SK-N-SH (cell line): ENCODE measurements around the gene AMPD2. TPM values are rescaled to one million over a fixed set of nuclear protein-coding genes. Genes with fewer than 3 reads are reported as not detected.

Source experiments
- CTCF ChIA-PET: fragments of 300-600, 350-600 bp; formaldehyde crosslinking; extraction: SDS; loops from one replicate; lab custom pipeline; 2021; lab: Yijun Ruan, JAX
- POLR2A ChIA-PET: fragments of 350-600 bp; sonication (Branson Sonifier 250); formaldehyde crosslinking; extraction: SDS; loops from one replicate; lab custom pipeline; 2020; ENCODE audit warnings: antibody characterized with exemption, inconsistent platforms; lab: Yijun Ruan, JAX
- DNase-seq: peaks from one replicate; pipeline ENCODE4 v3.0.0; 2012
- H2AFZ ChIP-seq: fragments of 200-600 bp; sonication (generic); 2 replicates; pipeline ENCODE4 v1.8.1; 2016; ENCODE audit warnings: antibody characterized with exemption, mild to moderate bottlenecking, low read depth
- H3F3A ChIP-seq: fragments of 200-600 bp; sonication (generic); replicated peaks from 2 replicates; pipeline ENCODE3; 2016; ENCODE audit warnings: antibody characterized with exemption, mild to moderate bottlenecking; ENCODE audit not compliant: insufficient read depth
- H3K27ac ChIP-seq, 2 experiments: fragments of 200-500 bp in 1 of 2; fragments of 200-600 bp in 1 of 2; sonication (Bioruptor generic) in 1 of 2; sonication (generic), shearing (Covaris generic) in 1 of 2; 2 replicates each; pipeline versions ENCODE4 v1.5.1 to v1.6.1; 2014 to 2016; ENCODE audit warnings: low read depth in 2 of 2, inconsistent platforms in 1 of 2, low read length in 1 of 2, mild to moderate bottlenecking in 1 of 2, mixed read lengths in 1 of 2
- H3K27me3 ChIP-seq: fragments of 200-600 bp; sonication (generic), shearing (Covaris generic); 2 replicates; pipeline ENCODE4 v1.6.1; 2016; ENCODE audit warnings: mixed run types; ENCODE audit not compliant: insufficient read depth
- H3K36me3 ChIP-seq, 2 experiments: fragments of 200-500 bp in 1 of 2; fragments of 200-600 bp in 1 of 2; sonication (Bioruptor generic) in 1 of 2; sonication (generic) in 1 of 2; replicated peaks in 1 of 2; 2 replicates each; pipeline versions ENCODE3 to v1.5.1; 2014 to 2016; ENCODE audit warnings: low read length in 1 of 2, mild to moderate bottlenecking in 1 of 2; ENCODE audit not compliant: insufficient read depth in 2 of 2, control insufficient read depth in 1 of 2
- H3K4me1 ChIP-seq, 2 experiments: fragments of 200-500 bp in 1 of 2; fragments of 200-600 bp in 1 of 2; sonication (Bioruptor generic) in 1 of 2; sonication (generic), shearing (Covaris generic) in 1 of 2; 2 replicates each; pipeline versions ENCODE4 v1.5.1 to v1.6.1; 2014 to 2016; ENCODE audit warnings: low read depth in 1 of 2, low read length in 1 of 2, mixed run types in 1 of 2; ENCODE audit not compliant: insufficient read depth in 2 of 2, control insufficient read depth in 1 of 2
- H3K4me2 ChIP-seq: fragments of 200-600 bp; sonication (generic), shearing (Covaris generic); 2 replicates; pipeline ENCODE4 v1.6.1; 2017; ENCODE audit warnings: mixed run types
- H3K4me3 ChIP-seq, 2 experiments: fragments of 200-500 bp in 1 of 2; fragments of 200-600 bp in 1 of 2; sonication (Bioruptor generic) in 1 of 2; sonication (generic), shearing (Covaris generic) in 1 of 2; 2 replicates each; pipeline versions ENCODE4 v1.5.1 to v1.8.1; 2014 to 2016; ENCODE audit warnings: low read depth in 2 of 2, inconsistent platforms in 1 of 2, low read length in 1 of 2, mild to moderate bottlenecking in 1 of 2, mixed read lengths in 1 of 2, moderate library complexity in 1 of 2
- H3K79me2 ChIP-seq: fragments of 200-600 bp; sonication (generic); 2 replicates; pipeline ENCODE4 v1.8.1; 2017; ENCODE audit warnings: mild to moderate bottlenecking; ENCODE audit not compliant: insufficient read depth
- H3K9ac ChIP-seq: fragments of 200-600 bp; sonication (generic); 2 replicates; pipeline ENCODE4 v1.6.1; 2017; ENCODE audit warnings: mixed run types
- H3K9me2 ChIP-seq: fragments of 200-600 bp; sonication (generic); 2 replicates; pipeline ENCODE4 v1.6.1; 2017; ENCODE audit warnings: mixed run types
- H3K9me3 ChIP-seq: fragments of 200-600 bp; sonication (generic); 2 replicates; pipeline ENCODE4 v1.6.1; 2017; ENCODE audit warnings: mixed run types, mild to moderate bottlenecking, moderate library complexity
- H4K20me1 ChIP-seq: fragments of 200-600 bp; sonication (generic); 2 replicates; pipeline ENCODE4 v1.6.1; 2017; ENCODE audit warnings: mild to moderate bottlenecking, mixed run types; ENCODE audit not compliant: insufficient read depth
- EP300 ChIP-seq, 2 experiments: IDR thresholded peaks; 2 replicates each; pipeline versions ENCODE4 v1.4.0 to v1.6.1; 2012; ENCODE audit warnings: borderline replicate concordance in 1 of 2, low read depth in 1 of 2, low read length in 1 of 2
- EZH2phosphoT487 ChIP-seq: fragments of 200-600 bp; sonication (generic); IDR thresholded peaks from 2 replicates; pipeline ENCODE4 v1.6.1; 2017; ENCODE audit warnings: low read depth, mixed run types, mild to moderate bottlenecking, antibody characterized with exemption, moderate library complexity, borderline replicate concordance
- FOSL2 ChIP-seq: IDR thresholded peaks from 2 replicates; pipeline ENCODE4 v1.4.0; 2012; ENCODE audit warnings: low read depth, mild to moderate bottlenecking, moderate library complexity, borderline replicate concordance
- GABPA ChIP-seq: IDR thresholded peaks from 2 replicates; pipeline ENCODE4 v1.4.0; 2012; ENCODE audit warnings: low read depth, mild to moderate bottlenecking
- JUND ChIP-seq: IDR thresholded peaks from 2 replicates; pipeline ENCODE4 v1.4.0; 2012
- MXI1 ChIP-seq: IDR thresholded peaks from 2 replicates; pipeline ENCODE4 v1.6.1; 2012; ENCODE audit warnings: mild to moderate bottlenecking, low read depth, low read length, improper control_type of control experiment
- NFIC ChIP-seq: IDR thresholded peaks from 2 replicates; pipeline ENCODE4 v1.4.0; 2012; ENCODE audit warnings: borderline replicate concordance
- NRF1 ChIP-seq: IDR thresholded peaks from 2 replicates; pipeline ENCODE4 v1.6.1; 2012; ENCODE audit warnings: low read depth, mild to moderate bottlenecking, low read length
- POLR2AphosphoS5 ChIP-seq: IDR thresholded peaks from 2 replicates; pipeline ENCODE4 v1.6.1; 2012; ENCODE audit warnings: low read depth, low read length
- RXRA ChIP-seq: IDR thresholded peaks from 2 replicates; pipeline ENCODE4 v1.4.0; 2012; ENCODE audit warnings: low read depth, mild to moderate bottlenecking, borderline replicate concordance
- SIN3A ChIP-seq: IDR thresholded peaks from 2 replicates; pipeline ENCODE4 v1.6.1; 2012; ENCODE audit warnings: low read depth, mild to moderate bottlenecking, low read length, moderate library complexity, borderline replicate concordance
- SMC3 ChIP-seq: IDR thresholded peaks from 2 replicates; pipeline ENCODE4 v1.6.1; 2012; ENCODE audit warnings: low read depth, low read length, improper control_type of control experiment
- TAF1 ChIP-seq: IDR thresholded peaks from 2 replicates; pipeline ENCODE4 v1.6.1; 2012; ENCODE audit warnings: low read depth, mild to moderate bottlenecking, low read length, moderate library complexity, borderline replicate concordance
- TCF12 ChIP-seq: IDR thresholded peaks from 2 replicates; pipeline ENCODE4 v1.4.0; 2012
- WGBS: methylation state at CpG from one replicate; pipeline ENCODE4 v1.1.6; 2017; ENCODE audit warnings: low lambda C conversion rate; 5-methylcytosine and 5-hydroxymethylcytosine counted together
- polyA plus RNA-seq, 3 experiments: library from polyadenylated mRNA; depleted of rRNA; stranded (reverse); fragments of >200 nt; gene quantifications; 2 replicates each; pipeline ENCODE4 v1.2.3, GENCODE V29; 2012
- TF ChIP-seq, protein P1 (sequence below): IDR thresholded peaks from 2 replicates; pipeline ENCODE4 v1.4.0; 2012; ENCODE audit warnings: low read depth, borderline replicate concordance
- TF ChIP-seq, protein P2 (sequence below): IDR thresholded peaks from 2 replicates; pipeline ENCODE4 v1.4.0; 2012; ENCODE audit warnings: low read depth, borderline replicate concordance
- TF ChIP-seq, protein P3 (sequence below): IDR thresholded peaks from 2 replicates; pipeline ENCODE4 v1.6.1; 2012; ENCODE audit warnings: mild to moderate bottlenecking, low read depth, low read length, moderate library complexity
- TF ChIP-seq, protein P4 (sequence below): fragments of 150-350 bp; IDR thresholded peaks from 2 replicates; pipeline ENCODE4 v1.6.1; 2017; ENCODE audit warnings: antibody characterized with exemption, low read length, low read depth, borderline replicate concordance

AMPD2 gene
- polyA plus RNA-seq, 1 of the 3 experiments (the other 2 are of a cell fraction), result 59.1 TPM

DNA sequence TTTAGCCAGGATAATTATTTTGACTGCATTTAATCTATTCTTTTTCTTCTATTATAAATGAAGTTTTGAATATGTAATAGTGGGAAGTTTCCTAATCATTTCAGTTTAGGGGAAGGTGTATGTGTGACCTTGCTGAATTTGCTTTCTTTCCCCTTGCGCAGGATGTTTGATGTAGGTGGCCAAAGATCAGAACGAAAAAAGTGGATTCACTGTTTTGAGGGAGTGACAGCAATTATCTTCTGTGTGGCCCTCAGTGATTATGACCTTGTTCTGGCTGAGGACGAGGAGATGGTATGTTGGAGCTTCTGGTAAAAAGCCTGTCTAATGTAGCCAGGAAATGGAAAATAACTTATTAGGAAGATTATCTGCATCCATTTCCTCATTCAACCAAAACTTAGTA, 33.6 kb upstream of the AMPD2 start:
- TF ChIP-seq MXI1 (no peak), TCF12 (no peak), TAF1 (no peak), GABPA (no peak), SIN3A (no peak), NFIC (no peak), EZH2phosphoT487 (no peak), POLR2AphosphoS5 (no peak), JUND (no peak), RXRA (no peak), FOSL2 (no peak), NRF1 (no peak), EP300 (IDR thresholded peaks at IDR 0.05; ENCODE audit: borderline replicate concordance in 1 of 2, low read depth in 1 of 2, low read length in 1 of 2) (no peak), SMC3 (no peak)
- TF ChIP-seq, protein P1, sequence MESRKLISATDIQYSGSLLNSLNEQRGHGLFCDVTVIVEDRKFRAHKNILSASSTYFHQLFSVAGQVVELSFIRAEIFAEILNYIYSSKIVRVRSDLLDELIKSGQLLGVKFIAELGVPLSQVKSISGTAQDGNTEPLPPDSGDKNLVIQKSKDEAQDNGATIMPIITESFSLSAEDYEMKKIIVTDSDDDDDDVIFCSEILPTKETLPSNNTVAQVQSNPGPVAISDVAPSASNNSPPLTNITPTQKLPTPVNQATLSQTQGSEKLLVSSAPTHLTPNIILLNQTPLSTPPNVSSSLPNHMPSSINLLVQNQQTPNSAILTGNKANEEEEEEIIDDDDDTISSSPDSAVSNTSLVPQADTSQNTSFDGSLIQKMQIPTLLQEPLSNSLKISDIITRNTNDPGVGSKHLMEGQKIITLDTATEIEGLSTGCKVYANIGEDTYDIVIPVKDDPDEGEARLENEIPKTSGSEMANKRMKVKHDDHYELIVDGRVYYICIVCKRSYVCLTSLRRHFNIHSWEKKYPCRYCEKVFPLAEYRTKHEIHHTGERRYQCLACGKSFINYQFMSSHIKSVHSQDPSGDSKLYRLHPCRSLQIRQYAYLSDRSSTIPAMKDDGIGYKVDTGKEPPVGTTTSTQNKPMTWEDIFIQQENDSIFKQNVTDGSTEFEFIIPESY, result no peak
- TF ChIP-seq, protein P2, sequence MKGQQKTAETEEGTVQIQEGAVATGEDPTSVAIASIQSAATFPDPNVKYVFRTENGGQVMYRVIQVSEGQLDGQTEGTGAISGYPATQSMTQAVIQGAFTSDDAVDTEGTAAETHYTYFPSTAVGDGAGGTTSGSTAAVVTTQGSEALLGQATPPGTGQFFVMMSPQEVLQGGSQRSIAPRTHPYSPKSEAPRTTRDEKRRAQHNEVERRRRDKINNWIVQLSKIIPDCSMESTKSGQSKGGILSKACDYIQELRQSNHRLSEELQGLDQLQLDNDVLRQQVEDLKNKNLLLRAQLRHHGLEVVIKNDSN, result no peak
- TF ChIP-seq, protein P3, sequence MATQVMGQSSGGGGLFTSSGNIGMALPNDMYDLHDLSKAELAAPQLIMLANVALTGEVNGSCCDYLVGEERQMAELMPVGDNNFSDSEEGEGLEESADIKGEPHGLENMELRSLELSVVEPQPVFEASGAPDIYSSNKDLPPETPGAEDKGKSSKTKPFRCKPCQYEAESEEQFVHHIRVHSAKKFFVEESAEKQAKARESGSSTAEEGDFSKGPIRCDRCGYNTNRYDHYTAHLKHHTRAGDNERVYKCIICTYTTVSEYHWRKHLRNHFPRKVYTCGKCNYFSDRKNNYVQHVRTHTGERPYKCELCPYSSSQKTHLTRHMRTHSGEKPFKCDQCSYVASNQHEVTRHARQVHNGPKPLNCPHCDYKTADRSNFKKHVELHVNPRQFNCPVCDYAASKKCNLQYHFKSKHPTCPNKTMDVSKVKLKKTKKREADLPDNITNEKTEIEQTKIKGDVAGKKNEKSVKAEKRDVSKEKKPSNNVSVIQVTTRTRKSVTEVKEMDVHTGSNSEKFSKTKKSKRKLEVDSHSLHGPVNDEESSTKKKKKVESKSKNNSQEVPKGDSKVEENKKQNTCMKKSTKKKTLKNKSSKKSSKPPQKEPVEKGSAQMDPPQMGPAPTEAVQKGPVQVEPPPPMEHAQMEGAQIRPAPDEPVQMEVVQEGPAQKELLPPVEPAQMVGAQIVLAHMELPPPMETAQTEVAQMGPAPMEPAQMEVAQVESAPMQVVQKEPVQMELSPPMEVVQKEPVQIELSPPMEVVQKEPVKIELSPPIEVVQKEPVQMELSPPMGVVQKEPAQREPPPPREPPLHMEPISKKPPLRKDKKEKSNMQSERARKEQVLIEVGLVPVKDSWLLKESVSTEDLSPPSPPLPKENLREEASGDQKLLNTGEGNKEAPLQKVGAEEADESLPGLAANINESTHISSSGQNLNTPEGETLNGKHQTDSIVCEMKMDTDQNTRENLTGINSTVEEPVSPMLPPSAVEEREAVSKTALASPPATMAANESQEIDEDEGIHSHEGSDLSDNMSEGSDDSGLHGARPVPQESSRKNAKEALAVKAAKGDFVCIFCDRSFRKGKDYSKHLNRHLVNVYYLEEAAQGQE, result no peak
- TF ChIP-seq, protein P4, sequence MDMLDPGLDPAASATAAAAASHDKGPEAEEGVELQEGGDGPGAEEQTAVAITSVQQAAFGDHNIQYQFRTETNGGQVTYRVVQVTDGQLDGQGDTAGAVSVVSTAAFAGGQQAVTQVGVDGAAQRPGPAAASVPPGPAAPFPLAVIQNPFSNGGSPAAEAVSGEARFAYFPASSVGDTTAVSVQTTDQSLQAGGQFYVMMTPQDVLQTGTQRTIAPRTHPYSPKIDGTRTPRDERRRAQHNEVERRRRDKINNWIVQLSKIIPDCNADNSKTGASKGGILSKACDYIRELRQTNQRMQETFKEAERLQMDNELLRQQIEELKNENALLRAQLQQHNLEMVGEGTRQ, result no peak
- H4K20me1 ChIP-seq, result no peaks in the 10 kb centered on the region

More for the DNA sequence above, 33.6 kb upstream of the AMPD2 start:
- Histone ChIP-seq H3K4me2 (no peak overlapping the region), H3F3A (peaks cover 13% of the 10 kb centered on the region), H2AFZ (no peak overlapping the region), H3K27ac (no peak overlapping the region), H3K79me2 (peaks cover 48% of the 10 kb centered on the region), H3K36me3 (peaks cover 69 to 90% of the 10 kb centered on the region in 2 experiments), H3K27me3 (no peaks in the 10 kb centered on the region), H3K4me1 (no peaks in the 10 kb centered on the region), H3K9ac (no peak overlapping the region), H3K9me3 (no peaks in the 10 kb centered on the region), H3K4me3 (no peak overlapping the region), H3K9me2 (no peaks in the 10 kb centered on the region)
- WGBS, result 94% methylated on average over 3 of the region's 3 CpGs
- DNase-seq, result no peak
- ChIA-PET POLR2A (no interaction called here), CTCF (interaction anchor here (1.3 kb wide), 1 partner anchor 54 kb away, joined by 3 read pairs; no protein-coding TSS in a partner anchor)
